CD4-positive, alpha-beta T cell (primary cell): ENCODE data around the gene COA1. TPM values are rescaled to one million over a fixed set of nuclear protein-coding genes. Genes with fewer than 3 reads are reported as not detected.
A peak's percentile ranks its signal among the peaks of the same experiment; 100 is the strongest.

Experiments
- ATAC-seq: fragments of 200-7000 bp; cut with Tn5 transposase; one replicate; pipeline ENCODE4 v1.10.0; 2022; ENCODE audit warnings: mild to moderate bottlenecking; ENCODE audit not compliant: poor library complexity
- CTCF ChIA-PET: fragments of 350-600 bp; sonication (Branson Sonifier 250); formaldehyde crosslinking; loops from one replicate; lab custom pipeline; 2021; ENCODE audit warnings: antibody characterized with exemption, inconsistent platforms; lab: Charles Lee
- POLR2A ChIA-PET: fragments of 350-600 bp; sonication (Branson Sonifier 250); formaldehyde crosslinking; loops from one replicate; lab custom pipeline; 2021; ENCODE audit warnings: antibody characterized with exemption, inconsistent platforms; lab: Charles Lee
- DNase-seq, 14 experiments: peaks; one replicate each; pipeline ENCODE4 v3.0.0-alpha.2; 2013 to 2020; ENCODE audit warnings: mixed read lengths in 2 of 14
- H3K27ac ChIP-seq, 2 donors: one replicate each; pipeline versions ENCODE4 v1.5.1 to v1.7.0; 2013; ENCODE audit warnings: low read length in 2 of 2, low read depth in 1 of 2, mild to moderate bottlenecking in 1 of 2
- H3K27me3 ChIP-seq, 2 experiments: 1 replicate in 1 of 2; 2 replicates in 1 of 2; pipeline versions ENCODE4 v1.6.1 to v1.7.0; 2013; ENCODE audit warnings: low read length in 2 of 2, control low read depth in 1 of 2, mild to moderate bottlenecking in 1 of 2, moderate library complexity in 1 of 2; ENCODE audit not compliant: insufficient read depth in 2 of 2, control insufficient read depth in 1 of 2
- H3K36me3 ChIP-seq: one replicate; pipeline ENCODE4 v1.6.1; 2013; ENCODE audit warnings: low read length, control low read depth; ENCODE audit not compliant: insufficient read depth
- H3K4me1 ChIP-seq: one replicate; pipeline ENCODE4 v1.6.1; 2013; ENCODE audit warnings: low read length, control low read depth; ENCODE audit not compliant: insufficient read depth
- H3K4me3 ChIP-seq: one replicate; pipeline ENCODE4 v1.5.1; 2013; ENCODE audit warnings: mild to moderate bottlenecking, low read length, moderate library complexity
- H3K9me3 ChIP-seq, 2 experiments: 1 replicate in 1 of 2; 2 replicates in 1 of 2; pipeline versions ENCODE4 v1.6.1 to v1.7.0; 2013; ENCODE audit warnings: low read length in 2 of 2, mild to moderate bottlenecking in 2 of 2, control low read depth in 1 of 2, moderate library complexity in 1 of 2; ENCODE audit not compliant: control insufficient read depth in 1 of 2, insufficient read depth in 1 of 2
- H3K27ac Mint-ChIP-seq: one replicate; pipeline ENCODE4 v1.8.0; 2020; ENCODE audit warnings: mixed read lengths
- H3K27me3 Mint-ChIP-seq: one replicate; pipeline ENCODE4 v1.8.0; 2021; ENCODE audit warnings: mixed read lengths
- H3K36me3 Mint-ChIP-seq: one replicate; pipeline ENCODE4 v1.8.0; 2021; ENCODE audit warnings: low read depth, mixed read lengths
- H3K4me1 Mint-ChIP-seq: one replicate; pipeline ENCODE4 v1.8.0; 2021; ENCODE audit warnings: low read depth, mixed read lengths
- H3K4me3 Mint-ChIP-seq: one replicate; pipeline ENCODE4 v1.8.0; 2020; ENCODE audit warnings: mild to moderate bottlenecking, mixed read lengths
- H3K9me3 Mint-ChIP-seq: one replicate; pipeline ENCODE4 v1.8.0; 2020; ENCODE audit warnings: mixed read lengths
- CTCF ChIP-seq: fragments of 200-600 bp; IDR thresholded peaks from one replicate; pipeline ENCODE4 v1.8.0; 2022; ENCODE audit warnings: antibody characterized with exemption, mild to moderate bottlenecking
- intact Hi-C, 2 experiments: fragments of 100-400 bp; cut with DNase I in 1 of 2; cut with micrococcal nuclease in 1 of 2; formaldehyde crosslinking; loops; one replicate each; pipeline versions ENCODE4 v1.15.1 to v1.9.0; 2023 to 2025; cut with DNase I, micrococcal nuclease
- total RNA-seq, 174 experiments: library from RNA in 2 of 174; stranded (reverse) in 2 of 174; gene quantifications; one replicate each; pipeline ENCODE4 v1.2.3 and lab custom pipeline; 2021 to 2026

The COA1 gene
- total RNA-seq, 2 experiments from 2014 or later: 78.9 to 80.7 TPM

GRCh38 chr7:43642897-43643630 is 86.3 kb downstream of the COA1 start:
- CTCF ChIA-PET: interaction anchor here (12.7 kb wide), 1 partner anchor 58 kb away, joined by 167 read pairs; the partner anchor contains the start of gene STK17A
- H3K27ac ChIP-seq: no peak overlapping the region
- POLR2A ChIA-PET: interaction anchor here (0.8 to 11.1 kb wide), 2 partner anchors 17 to 56 kb away, joined by 3 to 300 read pairs; partner anchors contain the start of gene STK17A
- peaks cover 96% of the 10 kb centered on the region for H3K4me1 Mint-ChIP-seq
- intact Hi-C loops: no loop called here
- H3K27me3 Mint-ChIP-seq: no peaks in the 10 kb centered on the region
- H3K4me1 ChIP-seq: peaks cover 85% of the 10 kb centered on the region
- H3K36me3 Mint-ChIP-seq: peaks cover 80% of the 10 kb centered on the region
- DNase-seq (no peak), ATAC-seq (no peak)
- peaks cover 56% of the 10 kb centered on the region for H3K36me3 ChIP-seq
- H3K27ac Mint-ChIP-seq: peak overlapping the region; percentile 87
- H3K27me3 ChIP-seq: no peaks in the 10 kb centered on the region
- no peak for TF ChIP-seq CTCF
- no peak overlapping the region for H3K4me3 ChIP-seq
- H3K9me3 ChIP-seq: no peaks in the 10 kb centered on the region
- H3K9me3 Mint-ChIP-seq: no peaks in the 10 kb centered on the region
- H3K4me3 Mint-ChIP-seq: peak overlapping the region; percentile 52

DNA sequence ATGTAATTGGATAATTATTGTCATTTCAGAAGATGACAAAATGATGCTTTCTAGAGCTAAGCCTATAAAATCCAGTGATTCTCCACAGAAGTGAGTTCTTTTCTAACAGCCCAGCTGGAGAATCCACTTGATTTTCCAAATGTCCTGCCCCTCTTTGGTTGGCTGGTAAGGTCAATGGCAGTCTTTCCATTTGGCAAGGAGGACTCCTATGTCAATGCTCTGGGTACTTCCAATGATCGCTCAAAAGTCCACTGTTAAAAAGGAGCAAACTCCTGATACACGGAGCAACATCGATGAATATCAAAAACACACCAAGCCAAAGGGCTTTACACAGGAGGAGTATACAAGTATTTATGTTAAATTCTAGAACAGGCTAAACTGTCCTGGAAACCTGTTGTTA is 88.6 kb downstream of the COA1 start:
- Mint-ChIP-seq H3K4me3 (peak overlapping the region; percentile 45), H3K27ac (peak overlapping the region; percentile 87), H3K4me1 (peaks cover 96% of the 10 kb centered on the region), H3K9me3 (no peaks in the 10 kb centered on the region), H3K27me3 (no peaks in the 10 kb centered on the region), H3K36me3 (peaks cover 97% of the 10 kb centered on the region)
- Histone ChIP-seq H3K27me3 (no peaks in the 10 kb centered on the region), H3K4me1 (peaks cover 75% of the 10 kb centered on the region), H3K36me3 (peaks cover 68% of the 10 kb centered on the region), H3K4me3 (no peak overlapping the region), H3K27ac (no peak overlapping the region), H3K9me3 (no peaks in the 10 kb centered on the region)
- ChIA-PET POLR2A (interaction anchor here (0.8 to 5.5 kb wide), 5 partner anchors 8 to 57 kb away, joined by 3 to 81 read pairs (median 9); partner anchors contain the start of gene STK17A), CTCF (interaction anchor here (0.8 to 3.6 kb wide), 4 partner anchors 8 to 58 kb away, joined by 3 to 28 read pairs (median 6); partner anchors contain the start of gene STK17A)
- no peak for ATAC-seq
- DNase-seq: no peak
- intact Hi-C loops: no loop called here
- no peak for TF ChIP-seq CTCF

GRCh38 chr7:43639858-43640491 is 89.3 kb downstream of the COA1 start:
- no peak for DNase-seq
- peaks cover 71% of the 10 kb centered on the region for H3K4me1 ChIP-seq
- H3K9me3 Mint-ChIP-seq: no peaks in the 10 kb centered on the region
- H3K9me3 ChIP-seq: no peaks in the 10 kb centered on the region
- H3K36me3 Mint-ChIP-seq: peaks cover 98% of the 10 kb centered on the region
- ATAC-seq: no peak
- TF ChIP-seq CTCF: no peak
- peak overlapping the region; percentile 61 for H3K4me3 Mint-ChIP-seq
- no peaks in the 10 kb centered on the region for H3K27me3 ChIP-seq
- peaks cover 75% of the 10 kb centered on the region for H3K36me3 ChIP-seq
- intact Hi-C loops: no loop called here
- H3K4me1 Mint-ChIP-seq: peaks cover 96% of the 10 kb centered on the region
- peak overlapping the region; percentile 87 for H3K27ac Mint-ChIP-seq
- no peaks in the 10 kb centered on the region for H3K27me3 Mint-ChIP-seq
- H3K27ac ChIP-seq: peak overlapping the region; percentile 46 to 51
- POLR2A ChIA-PET: interaction anchor here (0.8 to 5.5 kb wide), 6 partner anchors 8 to 56 kb away, joined by 3 to 81 read pairs (median 6); partner anchors contain the start of gene STK17A
- CTCF ChIA-PET: interaction anchor here (1.6 to 3.6 kb wide), 4 partner anchors 9 to 58 kb away, joined by 3 to 28 read pairs (median 6); partner anchors contain the start of gene STK17A
- no peak overlapping the region for H3K4me3 ChIP-seq
